GM21367 (cell line): ENCODE results near the gene PRKCSH.
"Not testable (repeated sequence)": the region's sequence is repeated elsewhere in the genome, so short reads cannot be mapped to it uniquely, and the experiment has no call there.

Source experiments
- ATAC-seq: cut with Tn5 transposase; IDR thresholded peaks from one replicate; pipeline ENCODE4 v1.9.1; 2021; ENCODE audit not compliant: unreplicated experiment

The PRKCSH gene, protein sequence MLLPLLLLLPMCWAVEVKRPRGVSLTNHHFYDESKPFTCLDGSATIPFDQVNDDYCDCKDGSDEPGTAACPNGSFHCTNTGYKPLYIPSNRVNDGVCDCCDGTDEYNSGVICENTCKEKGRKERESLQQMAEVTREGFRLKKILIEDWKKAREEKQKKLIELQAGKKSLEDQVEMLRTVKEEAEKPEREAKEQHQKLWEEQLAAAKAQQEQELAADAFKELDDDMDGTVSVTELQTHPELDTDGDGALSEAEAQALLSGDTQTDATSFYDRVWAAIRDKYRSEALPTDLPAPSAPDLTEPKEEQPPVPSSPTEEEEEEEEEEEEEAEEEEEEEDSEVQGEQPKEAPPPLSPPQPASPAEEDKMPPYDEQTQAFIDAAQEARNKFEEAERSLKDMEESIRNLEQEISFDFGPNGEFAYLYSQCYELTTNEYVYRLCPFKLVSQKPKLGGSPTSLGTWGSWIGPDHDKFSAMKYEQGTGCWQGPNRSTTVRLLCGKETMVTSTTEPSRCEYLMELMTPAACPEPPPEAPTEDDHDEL

DNA sequence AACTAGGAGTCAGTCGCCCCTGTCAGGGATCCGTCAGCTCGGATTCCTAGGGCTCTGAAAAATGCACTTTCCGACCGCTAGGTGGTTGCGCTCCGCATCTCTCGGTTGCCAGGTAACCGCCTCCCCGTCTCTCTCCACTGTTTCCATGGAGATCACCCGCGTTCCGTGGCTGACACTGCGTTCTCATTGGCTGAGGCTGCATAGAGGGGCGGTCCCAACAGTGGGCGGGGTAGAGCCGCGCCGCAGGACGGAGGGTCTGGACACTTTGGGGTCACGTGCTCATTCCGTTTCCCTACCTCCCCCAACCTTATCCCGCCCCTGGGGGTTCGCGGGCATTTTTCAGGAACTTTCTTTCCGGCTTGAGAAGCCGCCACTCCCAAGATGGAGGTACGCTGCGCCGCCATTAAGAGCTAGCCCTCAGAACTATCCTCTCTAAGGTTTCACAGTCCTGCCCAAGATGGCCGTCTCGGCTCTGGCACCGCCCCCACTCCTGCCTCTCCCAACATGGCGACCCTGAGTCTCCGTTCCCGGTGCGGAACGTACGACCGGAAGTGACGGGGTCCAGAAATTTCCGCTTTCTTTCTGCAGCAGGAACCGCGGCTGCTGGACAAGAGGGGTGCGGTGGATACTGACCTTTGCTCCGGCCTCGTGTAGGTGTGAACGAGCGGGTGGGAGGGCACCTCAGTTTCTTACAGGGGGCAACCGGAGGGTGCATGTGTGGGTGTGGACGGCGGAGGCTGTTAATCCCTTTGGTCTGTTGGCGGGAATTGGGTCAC lies at the start of gene PRKCSH, which contains the start of gene ODAD3:
Gene PRKCSH (plus strand): TSS at position 579 of the 776 bp plus-strand sequence. CDS start 483 bp downstream, outside the sequence.
Gene ODAD3 (minus strand): TSS at position 65 of the 776 bp plus-strand sequence. CDS start 105 bp downstream, outside the sequence.
- ATAC-seq: peak; percentile 82

DNA sequence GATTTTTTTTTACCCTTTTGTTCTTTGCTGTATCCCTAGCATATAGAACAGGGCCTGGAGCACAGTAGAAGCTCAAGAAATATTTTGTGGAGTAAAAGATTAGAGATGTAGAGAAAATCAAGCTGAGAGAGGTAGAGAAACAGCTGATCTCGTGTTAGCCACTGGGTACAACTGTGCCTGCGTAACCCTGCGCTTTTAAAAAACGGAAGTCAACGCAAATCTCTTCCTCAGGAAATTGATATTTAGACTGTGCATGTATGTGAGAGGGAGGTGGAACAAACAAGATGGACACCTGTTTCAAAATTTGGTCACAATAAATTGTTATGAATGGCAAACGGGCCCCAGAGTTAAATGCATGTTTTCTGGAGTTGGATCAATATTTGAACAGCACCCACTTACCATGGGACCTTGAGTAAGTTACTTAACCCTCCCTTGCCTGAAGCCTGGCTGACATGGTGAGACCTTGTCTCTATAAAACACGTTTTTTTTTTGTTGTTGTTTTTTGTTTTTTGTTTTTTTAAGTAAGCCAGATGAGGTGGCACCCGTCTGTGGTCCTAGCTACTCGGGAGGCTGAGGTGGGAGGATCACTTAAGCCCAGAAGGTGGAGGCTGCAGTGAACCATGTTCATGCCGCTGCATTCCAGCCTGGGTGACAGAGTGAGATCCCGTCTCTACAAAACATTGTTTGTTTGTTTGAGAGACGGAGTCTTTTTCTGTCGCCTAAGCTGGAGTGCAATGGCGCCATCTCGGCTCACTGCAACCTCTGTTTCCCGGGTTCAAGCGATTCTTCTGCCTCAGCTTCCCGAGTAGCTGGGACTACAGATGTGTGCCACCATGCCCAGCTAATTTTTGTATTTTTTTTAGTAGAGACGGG lies 48.0 kb upstream of the PRKCSH start:
- no peak for ATAC-seq

DNA sequence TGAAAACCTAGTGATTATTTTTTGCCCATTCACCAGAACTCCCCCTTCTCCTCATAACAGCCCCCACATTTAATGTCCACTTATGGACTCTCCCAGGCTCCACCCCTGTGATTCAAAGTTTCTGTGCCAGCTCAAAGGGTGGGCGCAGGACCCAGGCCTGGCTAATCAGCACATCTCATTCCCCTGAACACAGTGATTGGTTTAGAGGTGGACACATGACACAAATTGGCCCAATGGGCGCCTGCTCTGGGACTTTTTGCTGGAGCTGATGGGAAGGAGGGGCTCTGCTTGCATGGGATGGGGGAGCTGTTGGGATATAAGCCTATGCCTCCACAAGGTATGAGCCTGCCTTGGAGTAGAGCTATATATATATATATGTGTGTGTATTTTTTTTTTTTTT lies 45.1 kb upstream of the PRKCSH start:
- ATAC-seq: no peak

DNA sequence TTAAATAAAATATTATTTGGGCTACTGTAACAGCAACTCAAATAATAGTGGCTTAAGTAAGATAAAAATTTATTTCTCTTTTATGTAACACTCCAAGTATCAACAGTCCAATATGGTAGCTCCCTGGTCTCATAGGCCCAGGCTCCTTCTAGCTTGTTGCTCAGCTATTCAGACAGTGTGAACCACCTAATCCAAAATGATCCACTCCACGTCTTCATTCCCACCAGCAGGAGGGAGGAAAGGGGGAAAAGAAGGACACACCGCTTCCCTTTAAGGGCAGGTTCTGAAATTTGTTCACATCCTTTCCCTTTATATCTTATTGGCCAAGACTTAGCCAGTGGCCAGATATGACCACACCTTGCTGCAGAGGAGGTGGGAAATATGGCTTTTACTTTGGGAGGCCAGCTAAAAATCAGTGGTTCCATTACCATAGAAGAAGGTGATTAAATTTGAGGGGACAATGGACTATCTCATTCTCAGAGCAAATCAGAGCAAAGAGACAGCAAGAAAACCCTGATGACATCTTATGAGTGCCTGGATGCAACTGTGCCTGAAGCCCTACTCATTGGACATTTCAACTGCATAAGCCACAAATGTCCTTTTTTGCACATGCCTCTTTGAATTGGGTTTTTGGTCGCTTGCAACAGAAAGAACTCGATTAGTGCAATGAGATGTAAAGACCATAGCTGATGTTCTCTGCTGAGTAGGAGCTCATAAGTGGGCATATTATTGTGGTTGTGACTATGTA lies 44.3 kb upstream of the PRKCSH start:
- no peak for ATAC-seq

DNA sequence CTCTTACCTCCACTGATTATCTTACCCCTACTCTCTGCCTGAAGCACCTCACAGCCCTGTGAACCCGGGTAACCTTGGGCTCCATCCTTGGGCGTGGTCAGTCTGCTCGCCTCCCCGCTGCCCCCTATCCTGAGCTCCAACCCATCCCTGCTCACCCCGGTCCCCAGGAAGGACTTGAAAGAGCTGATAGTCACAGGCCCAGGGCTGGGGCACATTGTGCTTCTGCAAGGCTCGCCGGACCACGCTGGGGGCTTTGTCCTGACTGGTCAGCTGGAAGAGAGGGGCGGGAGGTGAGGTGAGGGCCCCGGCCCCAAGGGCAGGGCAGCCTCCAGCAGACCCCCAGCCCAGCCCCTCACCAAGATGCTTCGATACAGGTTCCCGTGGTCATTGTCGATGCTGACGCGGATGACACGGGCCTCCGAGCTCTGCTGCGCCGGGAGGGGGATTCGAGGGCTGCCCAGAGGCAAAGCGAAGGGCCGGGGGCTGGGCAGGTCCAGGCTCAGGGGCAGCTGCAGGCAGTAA lies 38.3 kb upstream of the PRKCSH start:
- ATAC-seq: no peak

DNA sequence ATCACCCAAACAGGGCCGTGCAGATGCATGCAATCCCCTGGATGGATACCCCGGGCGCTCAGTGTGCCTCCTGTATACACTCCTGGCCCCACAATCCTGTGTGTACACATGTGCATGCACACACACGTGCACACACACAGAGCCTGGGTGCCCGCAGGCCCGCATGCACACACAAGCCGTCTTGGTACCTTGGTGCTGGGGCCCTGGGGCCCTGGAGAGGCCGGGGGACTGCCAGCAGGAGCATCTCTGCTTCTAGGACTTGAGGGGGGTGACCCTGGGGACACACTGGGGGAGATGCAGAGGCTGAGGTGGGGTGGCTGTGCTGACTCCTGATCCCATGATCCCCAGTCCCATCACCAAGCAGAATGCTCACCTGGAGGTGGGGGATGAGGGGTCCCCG lies 35.8 kb upstream of the PRKCSH start:
- ATAC-seq: no peak

DNA sequence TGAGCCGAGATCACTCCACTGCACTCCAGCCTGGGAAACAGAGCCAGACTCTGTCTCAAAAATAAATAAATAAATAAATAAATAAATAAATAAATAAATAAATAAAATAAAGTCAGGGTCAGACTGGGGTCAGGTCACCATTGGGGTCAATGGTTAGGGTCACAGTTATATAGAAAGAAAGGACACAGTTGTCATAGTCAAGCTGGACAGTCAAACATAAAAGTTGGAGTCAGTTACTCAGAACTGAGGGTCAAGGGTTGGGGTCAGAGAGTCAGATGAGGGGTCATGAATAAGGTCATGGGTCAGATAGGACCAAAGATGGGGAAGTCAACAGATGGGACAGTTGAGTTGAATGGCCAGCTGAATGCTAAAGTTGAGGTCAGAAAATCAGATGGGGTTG lies 34.6 kb upstream of the PRKCSH start:
- no peak for ATAC-seq

DNA sequence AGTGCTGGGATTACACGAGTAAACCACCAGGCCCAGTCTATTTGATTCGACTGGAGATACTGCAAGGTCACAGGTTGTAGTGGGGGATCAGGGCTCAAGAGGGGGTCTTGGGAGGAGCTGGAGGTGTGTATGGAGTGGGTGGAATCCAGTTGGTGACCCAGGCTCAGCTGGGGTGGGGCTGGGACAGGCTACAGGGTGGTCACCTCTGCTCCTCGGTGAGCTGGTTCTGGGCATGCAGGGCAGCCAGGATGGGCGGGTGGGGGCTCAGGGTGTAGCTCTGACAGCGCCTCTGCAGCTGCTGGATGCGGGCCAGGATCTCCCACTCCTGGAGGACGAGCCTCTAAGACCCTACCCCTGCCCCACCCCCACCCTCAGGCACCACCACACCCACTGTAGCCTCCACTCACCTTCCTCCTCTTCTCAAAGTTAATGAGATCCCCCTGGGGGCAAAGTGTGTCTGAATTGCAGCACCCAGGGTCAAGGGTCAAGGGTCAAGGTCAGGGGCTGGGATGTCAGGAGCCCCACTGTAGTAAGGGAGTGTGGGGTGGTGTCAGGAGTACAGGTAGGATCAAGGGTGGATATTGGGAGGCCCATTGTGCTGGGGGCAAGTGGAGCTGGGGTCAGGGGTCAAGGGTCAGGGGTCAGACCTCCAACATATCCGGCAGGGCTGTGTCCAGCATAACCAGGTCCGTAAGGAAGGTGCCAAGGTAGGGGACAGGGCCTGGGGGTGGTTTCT lies 33.5 kb upstream of the PRKCSH start:
- ATAC-seq: no peak

DNA sequence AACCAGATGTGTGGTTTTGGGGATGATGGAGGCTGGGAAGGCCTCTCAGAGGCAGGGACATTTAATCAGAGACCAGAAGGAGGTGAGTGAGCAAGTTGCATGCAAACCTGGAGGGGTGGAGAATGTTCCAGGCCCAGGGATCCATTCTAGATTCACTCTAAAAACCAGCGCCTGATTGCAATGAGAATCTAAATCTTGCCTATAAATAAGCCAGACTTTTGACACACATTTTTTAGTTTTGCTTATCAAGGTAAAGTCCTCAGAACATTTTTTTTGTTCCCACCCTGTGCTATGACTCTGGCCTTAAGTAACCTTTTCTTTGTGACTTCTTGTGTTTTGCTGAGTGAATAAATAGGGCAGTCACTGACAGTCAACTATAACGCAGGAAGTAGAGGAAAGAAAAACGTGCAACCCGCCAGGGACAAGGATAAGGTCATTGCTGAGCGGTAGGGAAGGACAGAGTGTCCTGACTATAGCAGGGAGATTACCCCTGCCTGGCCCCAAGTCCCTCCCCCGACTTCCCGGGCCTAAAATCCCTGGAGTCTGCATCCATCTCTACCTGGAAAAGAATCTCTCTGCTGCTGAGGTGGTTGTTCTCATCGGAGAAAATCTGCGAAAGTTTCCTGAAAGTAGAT lies 30.7 kb upstream of the PRKCSH start:
- no peak for ATAC-seq

DNA sequence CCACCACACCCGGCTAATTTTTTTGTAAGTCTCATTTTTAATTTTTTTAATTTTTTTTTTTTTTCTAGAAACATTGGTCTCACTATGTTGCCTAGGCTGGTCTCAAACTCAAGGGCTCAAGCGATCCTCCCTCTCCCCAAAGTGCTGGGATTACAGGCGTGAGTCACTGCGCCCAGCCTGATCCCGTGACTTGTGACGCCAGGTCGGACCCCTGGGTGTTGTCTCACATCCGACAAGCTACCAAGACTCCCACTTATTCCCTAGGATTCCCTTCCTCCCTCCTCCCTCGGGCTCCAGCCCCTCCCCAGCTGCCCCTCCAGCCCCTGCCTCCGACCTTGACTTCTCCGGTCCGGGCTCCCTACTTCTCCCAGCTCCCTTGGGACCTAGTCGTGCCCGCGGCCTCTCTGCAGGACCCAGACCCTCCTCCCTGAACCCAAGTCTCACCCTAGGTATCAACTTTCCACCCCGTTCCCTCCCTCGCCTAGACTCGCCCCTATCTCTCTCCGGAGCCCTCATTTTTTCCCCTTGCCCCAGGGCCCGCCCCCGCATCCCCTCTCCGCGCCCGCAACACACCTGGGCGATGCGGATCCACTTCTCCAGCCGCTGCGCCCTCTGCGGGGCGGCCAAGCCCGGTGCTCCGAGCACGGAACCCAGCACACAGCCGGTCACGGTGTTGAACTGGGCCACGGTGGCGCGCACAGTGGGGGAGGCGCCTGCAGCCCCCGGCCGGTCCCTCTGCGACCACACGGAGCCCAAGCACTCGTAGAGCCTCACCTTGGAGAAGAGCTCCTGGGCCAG lies 29.4 kb upstream of the PRKCSH start:
- no peak for ATAC-seq

DNA sequence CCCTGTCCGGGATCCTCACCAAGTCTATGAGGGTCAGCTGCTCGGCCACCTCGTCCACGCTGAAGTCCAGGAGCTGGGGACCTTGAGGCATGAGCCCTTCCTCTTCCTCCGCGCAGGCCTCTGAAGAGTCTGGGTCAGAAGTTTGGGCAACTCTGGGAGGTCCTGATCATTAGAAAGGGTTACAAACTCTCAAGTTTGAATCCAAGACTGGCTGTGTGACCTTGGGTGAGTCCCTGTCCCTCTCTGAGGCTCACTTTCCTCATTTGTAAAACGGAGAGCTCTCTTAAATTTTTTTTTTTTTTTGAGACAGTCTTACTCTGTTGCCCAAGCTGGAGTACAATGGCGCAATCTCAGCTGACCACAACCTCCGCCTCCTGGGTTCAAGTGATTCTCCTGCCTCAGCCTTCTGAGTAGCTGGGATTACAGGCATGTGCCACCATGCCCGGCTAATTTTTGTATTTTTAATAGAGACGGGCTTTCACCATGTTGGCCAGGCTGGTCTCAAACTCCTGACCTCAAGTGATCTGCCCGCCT lies 28.7 kb upstream of the PRKCSH start:
- not testable (repeated sequence) for ATAC-seq

DNA sequence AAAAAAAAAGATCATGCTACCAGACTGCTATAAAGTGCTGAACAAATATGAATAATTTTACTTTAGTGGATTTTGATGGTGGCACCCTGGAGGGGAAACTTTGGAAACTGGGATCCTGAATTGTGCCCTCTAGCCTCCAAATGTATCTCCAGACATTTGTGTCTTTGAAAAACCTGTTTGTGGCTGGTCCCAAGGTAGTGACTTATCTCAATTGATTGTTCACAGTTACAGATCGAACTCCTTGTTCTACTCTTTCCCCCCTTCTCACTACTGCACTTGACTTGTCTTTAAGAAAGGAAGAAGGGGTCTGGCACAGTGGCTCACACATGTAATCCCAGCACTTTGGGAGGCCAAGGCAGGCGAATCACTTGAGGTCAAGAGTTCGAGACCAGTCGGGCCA lies 26.8 kb upstream of the PRKCSH start:
- no peak for ATAC-seq

DNA sequence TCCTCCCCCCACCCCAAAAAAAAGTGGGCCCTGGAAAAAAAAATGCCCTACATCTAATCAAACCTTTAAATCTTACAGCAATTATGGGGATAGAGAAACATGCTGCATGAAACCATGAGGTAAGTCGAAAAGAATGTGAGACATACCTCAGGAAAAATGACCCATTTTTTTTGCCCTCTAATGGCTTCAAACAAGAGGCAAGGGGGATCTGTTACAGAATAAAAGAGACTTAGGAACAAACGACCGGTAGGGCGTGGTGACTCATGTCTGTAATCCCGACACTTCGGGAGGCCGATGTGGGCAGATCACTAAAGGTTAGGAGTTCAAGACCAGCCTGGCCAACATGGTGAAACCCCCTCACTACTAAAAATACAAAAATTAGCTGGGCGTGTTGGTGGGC lies 24.8 kb upstream of the PRKCSH start:
- no peak for ATAC-seq

DNA sequence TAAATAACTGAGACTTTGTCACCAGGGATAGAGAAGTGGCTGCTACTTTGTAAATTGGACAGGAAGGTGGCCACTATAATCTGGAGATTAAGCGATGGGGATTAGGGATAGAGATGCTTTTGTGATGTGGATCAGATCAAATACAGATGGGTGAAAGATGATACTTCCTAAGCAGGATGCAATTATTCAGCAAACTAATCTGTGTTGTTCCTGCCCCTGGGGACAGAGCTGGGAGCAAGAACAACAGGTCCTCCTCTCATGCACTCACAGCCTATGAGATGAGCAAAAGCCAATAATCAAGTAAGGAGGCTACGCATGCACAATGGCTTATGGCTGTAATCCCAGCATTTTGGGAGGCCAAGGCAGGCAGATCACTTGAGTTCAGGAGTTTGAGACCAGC lies 20.9 kb upstream of the PRKCSH start:
- no peak for ATAC-seq

DNA sequence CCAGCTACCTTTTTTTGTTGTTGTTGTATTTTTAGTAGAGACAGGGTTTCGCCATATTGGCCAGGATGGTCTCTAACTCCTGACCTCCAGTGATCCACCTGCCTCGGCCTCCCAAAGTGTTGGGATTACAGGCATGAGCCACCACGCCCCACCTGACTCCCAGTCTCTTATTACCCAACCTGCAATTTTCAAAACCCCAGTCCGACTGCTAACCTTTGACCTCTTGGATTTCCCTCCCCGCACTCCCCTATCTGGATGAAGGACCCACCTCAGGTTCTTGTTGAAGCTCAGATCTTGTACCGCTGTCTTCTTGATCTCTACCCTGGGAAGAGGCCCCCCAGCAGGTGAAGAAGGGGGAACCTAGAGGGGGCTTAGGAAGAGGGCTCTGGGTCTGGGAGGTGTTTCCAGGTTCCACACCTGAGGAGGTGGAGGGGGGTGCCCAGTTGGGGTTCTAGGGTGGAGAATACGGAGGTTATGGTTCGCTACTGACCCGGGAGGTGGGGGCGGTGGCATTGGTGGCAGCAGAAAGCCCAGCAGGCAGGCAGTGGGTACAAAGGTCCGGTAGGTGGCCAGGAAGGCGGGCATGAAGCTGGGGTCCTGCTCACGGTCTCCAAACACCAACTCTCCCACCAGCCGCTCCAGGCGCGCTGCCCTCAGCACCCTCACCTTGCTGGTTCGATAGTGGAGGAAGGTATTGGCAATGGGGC lies 18.9 kb upstream of the PRKCSH start:
- no peak for ATAC-seq

DNA sequence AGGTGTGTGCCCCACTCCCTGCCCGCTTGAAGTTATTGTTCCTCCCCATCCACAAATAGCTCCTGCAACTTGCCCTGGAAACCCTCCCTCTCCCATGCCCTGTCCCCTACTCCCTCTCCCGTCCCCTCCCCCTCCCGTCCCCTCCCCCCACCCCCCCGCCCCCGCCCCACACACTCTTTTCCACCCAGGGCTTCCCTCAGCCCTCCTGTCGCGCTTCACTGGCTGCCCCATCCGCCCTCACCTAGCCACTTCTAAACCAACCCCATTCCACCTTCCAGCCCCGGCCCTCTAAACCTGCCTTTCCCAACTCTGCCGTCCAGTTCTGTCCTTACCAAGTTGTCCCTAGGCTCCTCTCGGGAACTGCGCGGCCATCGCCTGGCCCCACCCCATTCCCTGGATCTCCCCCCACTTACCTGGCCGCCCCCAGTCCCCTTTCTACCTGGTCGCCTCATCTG lies 17.3 kb upstream of the PRKCSH start:
- ATAC-seq: no peak
